GM19193 (cell line): ENCODE measurements around the gene PHLDA3.

ENCODE experiments used
- POLR2A ChIP-seq: IDR thresholded peaks from 4 replicates; pipeline ENCODE4 v1.6.1; 2011; ENCODE audit not compliant: insufficient read depth, insufficient read length; ENCODE audit errors: extremely low read depth

PHLDA3 gene

GRCh38 chr1:201506092-201506491, 37.1 kb upstream of the PHLDA3 start:
- TF ChIP-seq POLR2A, result no peak

- TF ChIP-seq POLR2A, result no peak
Measured at GRCh38 chr1:201505503-201505890, 36.5 kb upstream of the PHLDA3 start.

GRCh38 chr1:201504799-201505502, 36.0 kb upstream of the PHLDA3 start:
- TF ChIP-seq POLR2A, result no peak

GRCh38 chr1:201504179-201504631, 35.2 kb upstream of the PHLDA3 start:
- TF ChIP-seq POLR2A, result no peak

- TF ChIP-seq POLR2A, result no peak
Measured at GRCh38 chr1:201503397-201504176, 34.6 kb upstream of the PHLDA3 start.

- no peak for TF ChIP-seq POLR2A
Measured at GRCh38 chr1:201502511-201502857, 33.5 kb upstream of the PHLDA3 start.

- TF ChIP-seq POLR2A, result no peak
Measured at GRCh38 chr1:201501812-201502510, 33.0 kb upstream of the PHLDA3 start.

- no peak for TF ChIP-seq POLR2A
Measured at GRCh38 chr1:201501144-201501543, 32.2 kb upstream of the PHLDA3 start.

GRCh38 chr1:201500670-201501120, 31.7 kb upstream of the PHLDA3 start:
- no peak for TF ChIP-seq POLR2A

GRCh38 chr1:201499795-201500669, 31.0 kb upstream of the PHLDA3 start:
- TF ChIP-seq POLR2A, result no peak

- TF ChIP-seq POLR2A, result no peak
Measured at GRCh38 chr1:201499191-201499590, 30.2 kb upstream of the PHLDA3 start.

- TF ChIP-seq POLR2A, result no peak
Measured at GRCh38 chr1:201498621-201499020, 29.6 kb upstream of the PHLDA3 start.

- no peak for TF ChIP-seq POLR2A
Measured at GRCh38 chr1:201497935-201498509, 29.0 kb upstream of the PHLDA3 start.

GRCh38 chr1:201496296-201496690, 27.3 kb upstream of the PHLDA3 start:
- TF ChIP-seq POLR2A, result no peak
